Calu3 (cell line): ENCODE data around the gene CEP78. TPM values are rescaled to one million over a fixed set of nuclear protein-coding genes. Genes with fewer than 3 reads are reported as not detected.

Experiments
- BruUV-seq: library from RNA; stranded (reverse); fragments of 400-500 nt; replicated peaks from 2 replicates; lab custom pipeline; 2021; lab: Mats Ljungman, UMichigan
- CTCF ChIA-PET: fragments of 300-600 bp; sonication (Branson Sonifier 250); formaldehyde crosslinking; loops from one replicate; lab custom pipeline; 2022; ENCODE audit warnings: antibody characterized with exemption; lab: Charles Lee
- DNase-seq: peaks from one replicate; pipeline ENCODE4 v3.0.0; 2022
- H3K27ac Mint-ChIP-seq: one replicate; pipeline ENCODE4 v1.8.0; 2022; ENCODE audit warnings: mixed read lengths; ENCODE audit not compliant: unreplicated experiment
- H3K27me3 Mint-ChIP-seq: one replicate; pipeline ENCODE4 v1.8.0; 2022; ENCODE audit warnings: mixed read lengths; ENCODE audit not compliant: unreplicated experiment
- H3K36me3 Mint-ChIP-seq: one replicate; pipeline ENCODE4 v1.8.0; 2022; ENCODE audit warnings: mild to moderate bottlenecking, moderate library complexity, mixed read lengths; ENCODE audit not compliant: insufficient read depth, unreplicated experiment
- H3K4me1 Mint-ChIP-seq: one replicate; pipeline ENCODE4 v1.8.0; 2022; ENCODE audit warnings: mild to moderate bottlenecking, low read depth, mixed read lengths; ENCODE audit not compliant: unreplicated experiment
- H3K4me3 Mint-ChIP-seq: one replicate; pipeline ENCODE4 v1.8.0; 2022; ENCODE audit warnings: mild to moderate bottlenecking, low read depth, moderate library complexity, mixed read lengths; ENCODE audit not compliant: unreplicated experiment
- H3K9me3 Mint-ChIP-seq: one replicate; pipeline ENCODE4 v1.8.0; 2022; ENCODE audit warnings: low read depth, mixed read lengths; ENCODE audit not compliant: unreplicated experiment
- CTCF ChIP-seq: fragments of 200-600 bp; IDR thresholded peaks from one replicate; pipeline ENCODE4 v1.8.0; 2022; ENCODE audit warnings: antibody characterized with exemption; ENCODE audit not compliant: unreplicated experiment
- intact Hi-C: fragments of 100-400 bp; cut with micrococcal nuclease; formaldehyde crosslinking; loops from one replicate; pipeline ENCODE4 v1.10.0; 2022; ENCODE audit not compliant: unreplicated experiment
- total RNA-seq: library from RNA; stranded (reverse); gene quantifications from 2 replicates; pipeline ENCODE4 v1.2.3, GENCODE V29; 2022

CEP78 gene
- total RNA-seq, 1 experiment from 2014 or later: 20.8 TPM

GRCh38 chr9:78289474-78289873 lies 53.6 kb downstream of the CEP78 start:
- Mint-ChIP-seq H3K27ac (no peak overlapping the region), H3K36me3 (no peaks in the 10 kb centered on the region), H3K4me3 (no peak overlapping the region), H3K27me3 (no peaks in the 10 kb centered on the region), H3K9me3 (no peaks in the 10 kb centered on the region), H3K4me1 (no peaks in the 10 kb centered on the region)
- CTCF ChIA-PET: no interaction called here
- DNase-seq: no peak
- BruUV-seq: no TSS peak
- intact Hi-C loops: no loop called here
- TF ChIP-seq CTCF: no peak

GRCh38 chr9:78291240-78291925 lies 55.5 kb downstream of the CEP78 start:
- DNase-seq: no peak
- no peak for TF ChIP-seq CTCF
- intact Hi-C loops: no loop called here
- no peaks in the 10 kb centered on the region for H3K9me3 Mint-ChIP-seq
- no peak overlapping the region for H3K27ac Mint-ChIP-seq
- H3K27me3 Mint-ChIP-seq: no peaks in the 10 kb centered on the region
- no TSS peak for BruUV-seq
- CTCF ChIA-PET: no interaction called here
- H3K36me3 Mint-ChIP-seq: peaks cover 7% of the 10 kb centered on the region
- peaks cover 6% of the 10 kb centered on the region for H3K4me1 Mint-ChIP-seq
- H3K4me3 Mint-ChIP-seq: no peak overlapping the region

- intact Hi-C loops: no loop called here
- Mint-ChIP-seq H3K4me3 (no peak overlapping the region), H3K27ac (no peak overlapping the region), H3K36me3 (peaks cover 14% of the 10 kb centered on the region), H3K9me3 (no peaks in the 10 kb centered on the region), H3K4me1 (peaks cover 8% of the 10 kb centered on the region), H3K27me3 (no peaks in the 10 kb centered on the region)
- no peak for TF ChIP-seq CTCF
- CTCF ChIA-PET: no interaction called here
- BruUV-seq: no TSS peak
- DNase-seq: no peak
Measured at GRCh38 chr9:78292026-78292425, 56.2 kb downstream of the CEP78 start.

- CTCF ChIA-PET: interaction anchor here (0.7 kb wide), 1 partner anchor 408 kb away, joined by 4 read pairs; no protein-coding TSS in a partner anchor
- H3K27me3 Mint-ChIP-seq: no peaks in the 10 kb centered on the region
- no peak overlapping the region for H3K4me3 Mint-ChIP-seq
- intact Hi-C loops: no loop called here
- no peak for DNase-seq
- peaks cover 23% of the 10 kb centered on the region for H3K36me3 Mint-ChIP-seq
- BruUV-seq: no TSS peak
- H3K4me1 Mint-ChIP-seq: peaks cover 8% of the 10 kb centered on the region
- no peak overlapping the region for H3K27ac Mint-ChIP-seq
- TF ChIP-seq CTCF: no peak
- H3K9me3 Mint-ChIP-seq: no peaks in the 10 kb centered on the region
Measured at GRCh38 chr9:78292716-78293497, 57.0 kb downstream of the CEP78 start.
